HCT116 (cell line): Measurements from ENCODE around the gene FRAS1. TPM values are rescaled to one million over a fixed set of nuclear protein-coding genes. Genes with fewer than 3 reads are reported as not detected.

Experiments
- ATAC-seq: fragments of 200-7000 bp; cut with Tn5 transposase; 2 replicates; pipeline ENCODE4 v1.9.1; 2020; ENCODE audit warnings: mild to moderate bottlenecking, moderate library complexity
- BruUV-seq: library from RNA; stranded (reverse); fragments of 400-500 nt; replicated peaks from 2 replicates; lab custom pipeline; 2021; lab: Mats Ljungman, UMichigan
- CTCF ChIA-PET: fragments of 300-600 bp; sonication (Branson Sonifier 250); formaldehyde crosslinking; loops from one replicate; lab custom pipeline; 2021; ENCODE audit warnings: antibody characterized with exemption; lab: Charles Lee
- POLR2A ChIA-PET: fragments of 300-600, 350-600 bp; sonication (Branson Sonifier 250); formaldehyde crosslinking; loops from one replicate; lab custom pipeline; 2021; ENCODE audit warnings: antibody characterized with exemption; lab: Charles Lee
- RAD21 ChIA-PET, 2 experiments: fragments of 300-600 bp; sonication (Branson Sonifier 250); formaldehyde crosslinking; loops; one replicate each; lab custom pipeline; 2023; ENCODE audit warnings: low total read pairs in 2 of 2; ENCODE audit not compliant: uncharacterized antibody in 2 of 2, unreplicated experiment in 2 of 2, low non-redundant PET in 1 of 2; lab: Charles Lee
- DNase-seq: peaks from one replicate; pipeline ENCODE4 v3.0.0-alpha.2; 2010; ENCODE audit warnings: low read depth, low spot score
- H2AFZ ChIP-seq: fragments of 200-600 bp; shearing (Covaris generic), sonication (generic); 2 replicates; pipeline ENCODE4 v1.6.1; 2017; ENCODE audit warnings: low read depth, mixed run types, mixed read lengths, antibody characterized with exemption, low read length; ENCODE audit not compliant: poor library complexity, severe bottlenecking
- H3K27ac ChIP-seq: 2 replicates; pipeline ENCODE4 v1.5.1; 2012; ENCODE audit warnings: low read depth, low read length
- H3K27me3 ChIP-seq: fragments of 200-600 bp; sonication (generic); 2 replicates; pipeline ENCODE4 v1.6.1; 2016; ENCODE audit warnings: mixed run types, low read length, mixed read lengths; ENCODE audit not compliant: insufficient read depth
- H3K36me3 ChIP-seq, 2 experiments: fragments of 200-500 bp in 1 of 2; fragments of 200-600 bp in 1 of 2; sonication (Bioruptor generic) in 1 of 2; sonication (generic) in 1 of 2; 2 replicates each; pipeline versions ENCODE4 v1.5.1 to v1.6.1; 2014 to 2016; ENCODE audit warnings: low read length in 2 of 2, inconsistent platforms in 1 of 2, mixed read lengths in 1 of 2, mixed run types in 1 of 2; ENCODE audit not compliant: insufficient read depth in 2 of 2, control insufficient read depth in 1 of 2
- H3K4me1 ChIP-seq, 2 experiments: fragments of 200-600 bp in 1 of 2; sonication (generic) in 1 of 2; 2 replicates each; pipeline versions ENCODE4 v1.5.1 to v1.6.1; 2012 to 2017; ENCODE audit warnings: low read length in 2 of 2, inconsistent platforms in 1 of 2, mild to moderate bottlenecking in 1 of 2, mixed read lengths in 1 of 2, mixed run types in 1 of 2, moderate library complexity in 1 of 2; ENCODE audit not compliant: insufficient read depth in 2 of 2, control insufficient read depth in 1 of 2
- H3K4me2 ChIP-seq: fragments of 200-600 bp; sonication (generic); 2 replicates; pipeline ENCODE4 v1.6.1; 2017; ENCODE audit warnings: mixed run types, low read length, mixed read lengths
- H3K4me3 ChIP-seq, 2 experiments: fragments of 200-600 bp in 1 of 2; sonication (generic) in 1 of 2; replicated peaks in 1 of 2; 2 replicates each; pipeline ENCODE4 v1.5.1; 2011 to 2016; ENCODE audit warnings: low read length in 2 of 2, control low read depth in 1 of 2, low read depth in 1 of 2, mild to moderate bottlenecking in 1 of 2, mixed read lengths in 1 of 2, mixed run types in 1 of 2
- H3K79me2 ChIP-seq: fragments of 200-600 bp; sonication (generic); 2 replicates; pipeline ENCODE4 v1.6.1; 2017; ENCODE audit warnings: mild to moderate bottlenecking, mixed run types, low read length, moderate library complexity, mixed read lengths; ENCODE audit not compliant: insufficient read depth
- H3K9ac ChIP-seq: fragments of 200-600 bp; sonication (generic); 2 replicates; pipeline ENCODE4 v1.6.1; 2016; ENCODE audit warnings: low read length, mixed read lengths
- H3K9me2 ChIP-seq: fragments of 200-600 bp; sonication (generic), shearing (Covaris generic); 2 replicates; pipeline ENCODE4 v1.6.1; 2017; ENCODE audit warnings: mixed run types, mild to moderate bottlenecking, moderate library complexity; ENCODE audit not compliant: insufficient read depth
- H3K9me3 ChIP-seq, 2 experiments: fragments of 200-500 bp in 1 of 2; fragments of 200-600 bp in 1 of 2; sonication (Bioruptor generic) in 1 of 2; sonication (generic) in 1 of 2; 2 replicates each; pipeline ENCODE4 v1.6.1; 2014 to 2017; ENCODE audit warnings: low read length in 2 of 2, mixed read lengths in 2 of 2, inconsistent platforms in 1 of 2, low read depth in 1 of 2, mild to moderate bottlenecking in 1 of 2, mixed run types in 1 of 2, moderate library complexity in 1 of 2; ENCODE audit not compliant: control insufficient read depth in 1 of 2, insufficient read depth in 1 of 2
- H4K20me1 ChIP-seq: fragments of 200-600 bp; sonication (generic), shearing (Covaris generic); 2 replicates; pipeline ENCODE4 v1.6.1; 2017; ENCODE audit warnings: mixed run types, mild to moderate bottlenecking, moderate library complexity; ENCODE audit not compliant: insufficient read depth
- ATF3 ChIP-seq: IDR thresholded peaks from 2 replicates; pipeline ENCODE4 v1.6.1; 2012
- CEBPB ChIP-seq: IDR thresholded peaks from 2 replicates; pipeline ENCODE4 v1.6.1; 2012; ENCODE audit warnings: low read depth
- CTCF ChIP-seq, 3 experiments: fragments of 200-600 bp in 1 of 3; sonication (generic) in 1 of 3; IDR thresholded peaks in 2 of 3; conservative IDR thresholded peaks in 1 of 3; 2 replicates each; pipeline ENCODE4 v1.5.1; 2012 to 2017; ENCODE audit warnings: low read depth in 2 of 3, low read length in 2 of 3, antibody characterized with exemption in 1 of 3, borderline replicate concordance in 1 of 3, control low read depth in 1 of 3, mild to moderate bottlenecking in 1 of 3, mixed read lengths in 1 of 3, mixed run types in 1 of 3, moderate library complexity in 1 of 3; ENCODE audit not compliant: insufficient read depth in 1 of 3
- ELF1 ChIP-seq: IDR thresholded peaks from 2 replicates; pipeline ENCODE4 v1.6.1; 2012; ENCODE audit warnings: low read depth, borderline replicate concordance
- EZH2 ChIP-seq: fragments of 200-600 bp; sonication (generic); IDR thresholded peaks from 2 replicates; pipeline ENCODE4 v1.6.1; 2017; ENCODE audit warnings: antibody characterized with exemption, mixed run types
- EZH2phosphoT487 ChIP-seq: fragments of 200-600 bp; IDR thresholded peaks from 2 replicates; pipeline ENCODE4 v1.6.1; 2018; ENCODE audit warnings: antibody characterized with exemption, borderline replicate concordance
- FOSL1 ChIP-seq: IDR thresholded peaks from 2 replicates; pipeline ENCODE4 v1.6.1; 2012; ENCODE audit warnings: low read depth
- JUND ChIP-seq: IDR thresholded peaks from 2 replicates; pipeline ENCODE4 v1.6.1; 2012
- POLR2A ChIP-seq: IDR thresholded peaks from 2 replicates; pipeline ENCODE4 v1.7.0; 2011; ENCODE audit warnings: borderline replicate concordance; ENCODE audit not compliant: insufficient read depth, insufficient read length; ENCODE audit errors: extremely low read depth
- POLR2AphosphoS5 ChIP-seq: IDR thresholded peaks from 2 replicates; pipeline ENCODE4 v1.6.1; 2011; ENCODE audit warnings: mild to moderate bottlenecking, low read depth, low read length, moderate library complexity
- RAD21 ChIP-seq: IDR thresholded peaks from 2 replicates; pipeline ENCODE4 v1.6.1; 2012; ENCODE audit warnings: low read depth, mild to moderate bottlenecking
- SP1 ChIP-seq: IDR thresholded peaks from 2 replicates; pipeline ENCODE4 v1.6.1; 2012; ENCODE audit warnings: low read depth
- SRF ChIP-seq: IDR thresholded peaks from 2 replicates; pipeline ENCODE4 v1.6.1; 2012; ENCODE audit warnings: low read depth
- TCF7L2 ChIP-seq: IDR thresholded peaks from 2 replicates; pipeline ENCODE4 v1.7.0; 2011; ENCODE audit warnings: borderline replicate concordance, inconsistent platforms; ENCODE audit not compliant: insufficient read depth, insufficient read length; ENCODE audit errors: extremely low read depth
- YY1 ChIP-seq: IDR thresholded peaks from 2 replicates; pipeline ENCODE4 v1.6.1; 2011; ENCODE audit warnings: low read length, low read depth, moderate library complexity, mild to moderate bottlenecking; ENCODE audit not compliant: insufficient replicate concordance; ENCODE audit errors: extremely low read depth
- ZFX ChIP-seq: fragments of 450-650 bp; IDR thresholded peaks from 2 replicates; pipeline ENCODE4 v1.6.1; 2017
- ZNF274 ChIP-seq: fragments of 200-500 bp; sonication (Bioruptor generic); IDR thresholded peaks from 2 replicates; pipeline ENCODE4 v1.6.1; 2014; ENCODE audit warnings: mild to moderate bottlenecking, low read depth, low read length, inconsistent platforms
- intact Hi-C: fragments of 100-400 bp; cut with micrococcal nuclease; formaldehyde crosslinking; loops from 2 replicates; pipeline ENCODE4 v1.10.0; 2022
- total RNA-seq: library from RNA; stranded (reverse); gene quantifications from one replicate; pipeline ENCODE4 v1.2.1, GENCODE V29; 2021; ENCODE audit not compliant: unreplicated experiment
- TF ChIP-seq, protein P1 (sequence below): IDR thresholded peaks from 2 replicates; pipeline ENCODE4 v1.6.1; 2012; ENCODE audit warnings: low read depth
- TF ChIP-seq, protein P2 (sequence below): IDR thresholded peaks from 2 replicates; pipeline ENCODE4 v1.6.1; 2011; ENCODE audit warnings: mild to moderate bottlenecking, low read length, moderate library complexity; ENCODE audit not compliant: insufficient replicate concordance; ENCODE audit errors: extremely low read depth
- TF ChIP-seq, protein P3 (sequence below): IDR thresholded peaks from 2 replicates; pipeline ENCODE4 v1.6.1; 2012

FRAS1 gene
- total RNA-seq, 1 experiment from 2014 or later, result 33.5 TPM

DNA sequence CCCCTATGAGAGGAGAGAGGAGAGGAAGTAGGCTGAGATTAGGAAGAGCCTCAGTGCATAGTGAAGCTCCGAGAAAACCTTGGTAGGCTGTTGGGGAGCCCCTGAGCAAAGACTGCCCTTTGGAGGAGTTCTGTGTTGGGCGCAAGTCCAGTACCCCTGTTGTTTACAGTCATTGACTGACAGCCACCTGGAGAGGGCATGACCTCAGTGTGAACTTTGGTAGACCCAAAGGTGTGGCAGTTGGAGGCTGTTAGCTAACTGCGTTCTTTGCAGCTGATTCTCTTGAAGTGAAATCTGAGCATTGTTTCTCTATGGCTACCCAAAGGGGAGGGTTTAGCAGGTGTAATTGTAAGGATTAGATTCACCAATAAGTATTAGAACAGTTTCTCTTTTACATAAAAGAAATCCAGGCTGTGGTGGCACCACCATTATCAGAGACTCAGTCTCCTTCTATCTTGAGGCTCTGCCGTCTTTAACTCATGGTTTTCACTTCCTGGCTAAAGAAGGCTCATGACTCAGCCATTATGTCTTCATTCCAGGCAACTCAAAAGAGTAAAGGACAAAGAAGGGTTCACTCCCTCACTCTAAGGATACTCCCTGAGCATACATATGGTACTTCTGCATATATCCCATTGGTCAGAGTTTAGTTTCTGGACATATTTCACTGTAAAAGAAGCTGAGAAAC lies 527.9 kb downstream of the FRAS1 start:
- H3K9me2 ChIP-seq, result no peaks in the 10 kb centered on the region
- ATAC-seq, result no peak; the same call in 1 of the 2 replicates
- H3K36me3 ChIP-seq, result peaks cover 2 to 60% of the 10 kb centered on the region in 2 experiments
- H3K4me2 ChIP-seq, result no peak overlapping the region
- no peaks in the 10 kb centered on the region for H3K9me3 ChIP-seq
- no peaks in the 10 kb centered on the region for H3K27me3 ChIP-seq
- H4K20me1 ChIP-seq, result no peaks in the 10 kb centered on the region
- POLR2A ChIA-PET, result no interaction called here
- peaks cover 0 to 9% of the 10 kb centered on the region in 2 experiments; a peak in 1 of 4 replicates for H3K4me1 ChIP-seq
- no peak overlapping the region for H3K9ac ChIP-seq
- no TSS peak for BruUV-seq
- DNase-seq, result no peak
- intact Hi-C loops, result no loop called here
- no peaks in the 10 kb centered on the region for H3K79me2 ChIP-seq
- TF ChIP-seq TCF7L2 (no peak), EZH2phosphoT487 (no peak), POLR2A (no peak), POLR2AphosphoS5 (no peak), CEBPB (no peak), SP1 (no peak), ZNF274 (no peak), ATF3 (no peak), YY1 (no peak), JUND (no peak), ELF1 (no peak), FOSL1 (no peak), ZFX (no peak), CTCF (IDR thresholded peaks at IDR 0.05 in 2 of 3, conservative IDR thresholded peaks at IDR 0.05 in 1 of 3; ENCODE audit: borderline replicate concordance in 1 of 3, insufficient read depth in 1 of 3, low read depth in 2 of 3, low read length in 2 of 3) (no peak), SRF (no peak), EZH2 (no peak), RAD21 (no peak)
- TF ChIP-seq, protein P1, sequence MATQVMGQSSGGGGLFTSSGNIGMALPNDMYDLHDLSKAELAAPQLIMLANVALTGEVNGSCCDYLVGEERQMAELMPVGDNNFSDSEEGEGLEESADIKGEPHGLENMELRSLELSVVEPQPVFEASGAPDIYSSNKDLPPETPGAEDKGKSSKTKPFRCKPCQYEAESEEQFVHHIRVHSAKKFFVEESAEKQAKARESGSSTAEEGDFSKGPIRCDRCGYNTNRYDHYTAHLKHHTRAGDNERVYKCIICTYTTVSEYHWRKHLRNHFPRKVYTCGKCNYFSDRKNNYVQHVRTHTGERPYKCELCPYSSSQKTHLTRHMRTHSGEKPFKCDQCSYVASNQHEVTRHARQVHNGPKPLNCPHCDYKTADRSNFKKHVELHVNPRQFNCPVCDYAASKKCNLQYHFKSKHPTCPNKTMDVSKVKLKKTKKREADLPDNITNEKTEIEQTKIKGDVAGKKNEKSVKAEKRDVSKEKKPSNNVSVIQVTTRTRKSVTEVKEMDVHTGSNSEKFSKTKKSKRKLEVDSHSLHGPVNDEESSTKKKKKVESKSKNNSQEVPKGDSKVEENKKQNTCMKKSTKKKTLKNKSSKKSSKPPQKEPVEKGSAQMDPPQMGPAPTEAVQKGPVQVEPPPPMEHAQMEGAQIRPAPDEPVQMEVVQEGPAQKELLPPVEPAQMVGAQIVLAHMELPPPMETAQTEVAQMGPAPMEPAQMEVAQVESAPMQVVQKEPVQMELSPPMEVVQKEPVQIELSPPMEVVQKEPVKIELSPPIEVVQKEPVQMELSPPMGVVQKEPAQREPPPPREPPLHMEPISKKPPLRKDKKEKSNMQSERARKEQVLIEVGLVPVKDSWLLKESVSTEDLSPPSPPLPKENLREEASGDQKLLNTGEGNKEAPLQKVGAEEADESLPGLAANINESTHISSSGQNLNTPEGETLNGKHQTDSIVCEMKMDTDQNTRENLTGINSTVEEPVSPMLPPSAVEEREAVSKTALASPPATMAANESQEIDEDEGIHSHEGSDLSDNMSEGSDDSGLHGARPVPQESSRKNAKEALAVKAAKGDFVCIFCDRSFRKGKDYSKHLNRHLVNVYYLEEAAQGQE, result no peak
- TF ChIP-seq, protein P2, sequence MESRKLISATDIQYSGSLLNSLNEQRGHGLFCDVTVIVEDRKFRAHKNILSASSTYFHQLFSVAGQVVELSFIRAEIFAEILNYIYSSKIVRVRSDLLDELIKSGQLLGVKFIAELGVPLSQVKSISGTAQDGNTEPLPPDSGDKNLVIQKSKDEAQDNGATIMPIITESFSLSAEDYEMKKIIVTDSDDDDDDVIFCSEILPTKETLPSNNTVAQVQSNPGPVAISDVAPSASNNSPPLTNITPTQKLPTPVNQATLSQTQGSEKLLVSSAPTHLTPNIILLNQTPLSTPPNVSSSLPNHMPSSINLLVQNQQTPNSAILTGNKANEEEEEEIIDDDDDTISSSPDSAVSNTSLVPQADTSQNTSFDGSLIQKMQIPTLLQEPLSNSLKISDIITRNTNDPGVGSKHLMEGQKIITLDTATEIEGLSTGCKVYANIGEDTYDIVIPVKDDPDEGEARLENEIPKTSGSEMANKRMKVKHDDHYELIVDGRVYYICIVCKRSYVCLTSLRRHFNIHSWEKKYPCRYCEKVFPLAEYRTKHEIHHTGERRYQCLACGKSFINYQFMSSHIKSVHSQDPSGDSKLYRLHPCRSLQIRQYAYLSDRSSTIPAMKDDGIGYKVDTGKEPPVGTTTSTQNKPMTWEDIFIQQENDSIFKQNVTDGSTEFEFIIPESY, result no peak
- TF ChIP-seq, protein P3, sequence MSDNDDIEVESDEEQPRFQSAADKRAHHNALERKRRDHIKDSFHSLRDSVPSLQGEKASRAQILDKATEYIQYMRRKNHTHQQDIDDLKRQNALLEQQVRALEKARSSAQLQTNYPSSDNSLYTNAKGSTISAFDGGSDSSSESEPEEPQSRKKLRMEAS, result no peak
- TF ChIP-seq, all 23 proteins: peak for 0
- Histone ChIP-seq H3K27ac (no peak overlapping the region), H2AFZ (no peak overlapping the region), H3K4me3 (no peak overlapping the region)
- CTCF ChIA-PET, result no interaction called here
- RAD21 ChIA-PET, result no interaction called here
